GF-D8 (cell line): ENCODE results near the gene KRT12.

Experiments
- DNase-seq: peaks from one replicate; lab custom pipeline; 2025; lab: John Stamatoyannopoulos, UW

Gene KRT12

GRCh38 chr17:40866838-40867237, at the start of gene KRT12:
TSS of gene KRT12 (minus strand) at chr17:40867223. CDS start at chr17:40867186, 37 bp downstream.
- no peak for DNase-seq

GRCh38 chr17:40916366-40916765, 49.3 kb upstream of the KRT12 start:
- no peak for DNase-seq

- no peak for DNase-seq
Observed at GRCh38 chr17:40915721-40916256, 48.8 kb upstream of the KRT12 start.

- DNase-seq: no peak
Observed at GRCh38 chr17:40915199-40915661, 48.2 kb upstream of the KRT12 start.

GRCh38 chr17:40914075-40914855, 47.2 kb upstream of the KRT12 start:
- no peak for DNase-seq

GRCh38 chr17:40912486-40913210, 45.6 kb upstream of the KRT12 start:
- DNase-seq: no peak

- DNase-seq: no peak
Observed at GRCh38 chr17:40910441-40910841, 43.4 kb upstream of the KRT12 start.

- DNase-seq: no peak
Observed at GRCh38 chr17:40909755-40910154, 42.7 kb upstream of the KRT12 start.

GRCh38 chr17:40909351-40909750, 42.3 kb upstream of the KRT12 start:
- no peak for DNase-seq

- DNase-seq: no peak
Observed at GRCh38 chr17:40906613-40907012, 39.6 kb upstream of the KRT12 start.

GRCh38 chr17:40905370-40905769, 38.3 kb upstream of the KRT12 start:
- no peak for DNase-seq

GRCh38 chr17:40903129-40903847, 36.3 kb upstream of the KRT12 start:
- no peak for DNase-seq

GRCh38 chr17:40902498-40902897, 35.5 kb upstream of the KRT12 start:
- DNase-seq: no peak

GRCh38 chr17:40901981-40902474, 35.0 kb upstream of the KRT12 start:
- no peak for DNase-seq

- DNase-seq: no peak
Observed at GRCh38 chr17:40900809-40901356, 33.9 kb upstream of the KRT12 start.

GRCh38 chr17:40896916-40897455, 30.0 kb upstream of the KRT12 start:
- no peak for DNase-seq

GRCh38 chr17:40895106-40895730, 28.2 kb upstream of the KRT12 start:
- no peak for DNase-seq

- DNase-seq: no peak
Observed at GRCh38 chr17:40888196-40888720, 21.2 kb upstream of the KRT12 start.

- DNase-seq: no peak
Observed at GRCh38 chr17:40886090-40886489, 19.1 kb upstream of the KRT12 start.

GRCh38 chr17:40884708-40885512, 17.9 kb upstream of the KRT12 start, which contains the start of gene KRT20:
TSS of gene KRT20 (minus strand) at chr17:40885242. CDS start at chr17:40885185, 57 bp downstream.
- no peak for DNase-seq
